HEK293 (cell line): Measurements from ENCODE around the gene RETREG3.
A peak's percentile ranks its signal among the peaks of the same experiment; 100 is the strongest.
"Not testable (repeated sequence)": the region's sequence is repeated elsewhere in the genome, so short reads cannot be mapped to it uniquely, and the experiment has no call there.

Experiments
- CTCF ChIA-PET: fragments of 350-600 bp; formaldehyde crosslinking; extraction: SDS; loops from one replicate; lab custom pipeline; 2021; ENCODE audit warnings: antibody characterized with exemption; lab: Yijun Ruan, JAX
- POLR2A ChIA-PET: fragments of 300-600 bp; formaldehyde crosslinking; extraction: SDS; loops from one replicate; lab custom pipeline; 2020; ENCODE audit warnings: antibody characterized with exemption, inconsistent platforms; lab: Yijun Ruan, JAX
- H3K27ac ChIP-seq: fragments of 200-500 bp; sonication (Bioruptor generic); 2 replicates; pipeline ENCODE4 v1.5.1; 2014; ENCODE audit warnings: low read depth, low read length, control low read depth, inconsistent platforms; ENCODE audit errors: extremely low read depth
- H3K36me3 ChIP-seq, 2 experiments: fragments of 200-500 bp in 1 of 2; sonication (Bioruptor generic) in 1 of 2; 1 replicate in 1 of 2; 2 replicates in 1 of 2; pipeline ENCODE4 v1.5.1; 2014 to 2017; ENCODE audit warnings: inconsistent platforms in 2 of 2, low read length in 2 of 2; ENCODE audit not compliant: control insufficient read depth in 2 of 2, insufficient read depth in 1 of 2
- H3K4me1 ChIP-seq: fragments of 200-500 bp; sonication (Bioruptor generic); 2 replicates; pipeline ENCODE4 v1.5.1; 2014; ENCODE audit warnings: mild to moderate bottlenecking, low read length, inconsistent platforms; ENCODE audit not compliant: control insufficient read depth, insufficient read depth
- H3K4me3 ChIP-seq: 2 replicates; pipeline ENCODE4 v1.5.1; 2011; ENCODE audit warnings: low read depth, mild to moderate bottlenecking, control low read depth, low read length, moderate library complexity
- H3K9me3 ChIP-seq: fragments of 200-500 bp; sonication (Bioruptor generic); 2 replicates; pipeline ENCODE4 v1.5.1; 2014; ENCODE audit warnings: low read depth, low read length, inconsistent platforms; ENCODE audit not compliant: control insufficient read depth, insufficient read depth
- GLI2 ChIP-seq: fragments of 450-650 bp; formaldehyde crosslinking; IDR thresholded peaks from 2 replicates; pipeline ENCODE4; 2017; ENCODE audit warnings: missing biosample characterization, missing genetic modification characterization, low read depth, borderline replicate concordance
- KLF7 ChIP-seq: fragments of 450-650 bp; formaldehyde crosslinking; IDR thresholded peaks from 2 replicates; pipeline ENCODE4 v1.5.1; 2016; ENCODE audit warnings: missing biosample characterization, missing genetic modification characterization, borderline replicate concordance
- MZF1 ChIP-seq: fragments of 450-650 bp; formaldehyde crosslinking; IDR thresholded peaks from 2 replicates; pipeline ENCODE4 v1.5.1; 2017; ENCODE audit warnings: missing biosample characterization, missing genetic modification characterization, borderline replicate concordance
- PRDM1 ChIP-seq: fragments of 450-650 bp; formaldehyde crosslinking; IDR thresholded peaks from 2 replicates; pipeline ENCODE4; 2016; ENCODE audit warnings: missing biosample characterization, missing genetic modification characterization
- PRDM10 ChIP-seq: fragments of 450-650 bp; formaldehyde crosslinking; IDR thresholded peaks from 2 replicates; pipeline ENCODE4 v1.5.1; 2016; ENCODE audit warnings: missing biosample characterization, missing genetic modification characterization
- RBAK ChIP-seq: fragments of 450-650 bp; formaldehyde crosslinking; IDR thresholded peaks from 2 replicates; pipeline ENCODE4 v1.5.1; 2016; ENCODE audit warnings: missing biosample characterization, missing genetic modification characterization
- SCRT1 ChIP-seq: fragments of 450-650 bp; formaldehyde crosslinking; IDR thresholded peaks from 2 replicates; pipeline ENCODE4 v1.5.1; 2016; ENCODE audit warnings: missing biosample characterization, missing genetic modification characterization, borderline replicate concordance
- SP2 ChIP-seq: fragments of 450-650 bp; formaldehyde crosslinking; IDR thresholded peaks from 2 replicates; pipeline ENCODE4 v1.5.1; 2016; ENCODE audit warnings: missing biosample characterization, missing genetic modification characterization
- SP3 ChIP-seq: fragments of 450-650 bp; formaldehyde crosslinking; IDR thresholded peaks from 2 replicates; pipeline ENCODE4 v1.5.1; 2016; ENCODE audit warnings: missing biosample characterization, missing genetic modification characterization
- SP7 ChIP-seq: fragments of 450-650 bp; formaldehyde crosslinking; IDR thresholded peaks from 2 replicates; pipeline ENCODE4 v1.5.1; 2016; ENCODE audit warnings: missing biosample characterization, missing genetic modification characterization
- ZBTB17 ChIP-seq: fragments of 450-650 bp; formaldehyde crosslinking; IDR thresholded peaks from 2 replicates; pipeline ENCODE4 v1.5.1; 2016; ENCODE audit warnings: missing biosample characterization, missing genetic modification characterization
- ZBTB21 ChIP-seq: fragments of 450-650 bp; formaldehyde crosslinking; IDR thresholded peaks from 2 replicates; pipeline ENCODE4 v1.5.1; 2017; ENCODE audit warnings: missing biosample characterization, missing genetic modification characterization
- ZBTB7A ChIP-seq: fragments of 450-650 bp; formaldehyde crosslinking; IDR thresholded peaks from 2 replicates; pipeline ENCODE4 v1.5.1; 2016; ENCODE audit warnings: low read depth, missing biosample characterization, missing genetic modification characterization
- ZNF121 ChIP-seq: fragments of 450-650 bp; formaldehyde crosslinking; IDR thresholded peaks from 2 replicates; pipeline ENCODE4 v1.5.1; 2016; ENCODE audit warnings: missing biosample characterization, missing genetic modification characterization
- ZNF169 ChIP-seq: fragments of 450-650 bp; formaldehyde crosslinking; IDR thresholded peaks from 2 replicates; pipeline ENCODE4 v1.5.1; 2016; ENCODE audit warnings: missing biosample characterization, missing genetic modification characterization
- ZNF174 ChIP-seq: fragments of 450-650 bp; formaldehyde crosslinking; IDR thresholded peaks from 2 replicates; pipeline ENCODE4 v1.5.0; 2017; ENCODE audit warnings: missing biosample characterization, mild to moderate bottlenecking, missing genetic modification characterization
- ZNF211 ChIP-seq: fragments of 450-650 bp; formaldehyde crosslinking; IDR thresholded peaks from 2 replicates; pipeline ENCODE4 v1.5.1; 2016; ENCODE audit warnings: low read depth, missing biosample characterization, missing genetic modification characterization
- ZNF239 ChIP-seq: fragments of 450-650 bp; formaldehyde crosslinking; IDR thresholded peaks from 2 replicates; pipeline ENCODE4 v1.5.1; 2016; ENCODE audit warnings: missing biosample characterization, missing genetic modification characterization
- ZNF311 ChIP-seq: fragments of 450-650 bp; formaldehyde crosslinking; IDR thresholded peaks from 2 replicates; pipeline ENCODE4 v1.5.1; 2017; ENCODE audit warnings: missing biosample characterization, missing genetic modification characterization, borderline replicate concordance
- ZNF335 ChIP-seq: fragments of 450-650 bp; formaldehyde crosslinking; conservative IDR thresholded peaks from 2 replicates; pipeline ENCODE4 v1.5.1; 2016; ENCODE audit warnings: missing biosample characterization, missing genetic modification characterization
- ZNF366 ChIP-seq: fragments of 450-650 bp; formaldehyde crosslinking; conservative IDR thresholded peaks from 2 replicates; pipeline ENCODE4 v1.5.1; 2016; ENCODE audit warnings: missing biosample characterization, missing genetic modification characterization
- ZNF473 ChIP-seq: fragments of 450-650 bp; formaldehyde crosslinking; IDR thresholded peaks from 2 replicates; pipeline ENCODE4 v1.5.1; 2017; ENCODE audit warnings: missing biosample characterization, missing genetic modification characterization
- ZNF510 ChIP-seq: fragments of 450-650 bp; formaldehyde crosslinking; IDR thresholded peaks from 2 replicates; pipeline ENCODE4 v1.5.1; 2018; ENCODE audit warnings: mild to moderate bottlenecking, missing genetic modification characterization, missing biosample characterization; ENCODE audit not compliant: insufficient replicate concordance
- ZNF548 ChIP-seq: fragments of 450-650 bp; formaldehyde crosslinking; IDR thresholded peaks from 2 replicates; pipeline ENCODE4 v1.5.1; 2016; ENCODE audit warnings: missing biosample characterization, missing genetic modification characterization
- ZNF585B ChIP-seq: fragments of 450-650 bp; formaldehyde crosslinking; IDR thresholded peaks from 2 replicates; pipeline ENCODE4 v1.5.1; 2016; ENCODE audit warnings: missing biosample characterization, missing genetic modification characterization
- ZNF664 ChIP-seq: fragments of 450-650 bp; formaldehyde crosslinking; IDR thresholded peaks from 2 replicates; pipeline ENCODE4 v1.5.1; 2016; ENCODE audit warnings: missing biosample characterization, missing genetic modification characterization
- ZNF785 ChIP-seq: fragments of 450-650 bp; formaldehyde crosslinking; IDR thresholded peaks from 2 replicates; pipeline ENCODE4 v1.5.1; 2016; ENCODE audit warnings: missing biosample characterization, missing genetic modification characterization
- ZNF830 ChIP-seq: fragments of 450-650 bp; IDR thresholded peaks from 2 replicates; pipeline ENCODE4 v1.5.0; 2018; ENCODE audit warnings: missing biosample characterization, missing genetic modification characterization, low read depth, mild to moderate bottlenecking, moderate library complexity
- TF ChIP-seq, protein P1 (sequence below): fragments of 450-650 bp; formaldehyde crosslinking; IDR thresholded peaks from 2 replicates; pipeline ENCODE4 v1.5.1; 2016; ENCODE audit warnings: missing biosample characterization, missing genetic modification characterization

The RETREG3 gene

DNA sequence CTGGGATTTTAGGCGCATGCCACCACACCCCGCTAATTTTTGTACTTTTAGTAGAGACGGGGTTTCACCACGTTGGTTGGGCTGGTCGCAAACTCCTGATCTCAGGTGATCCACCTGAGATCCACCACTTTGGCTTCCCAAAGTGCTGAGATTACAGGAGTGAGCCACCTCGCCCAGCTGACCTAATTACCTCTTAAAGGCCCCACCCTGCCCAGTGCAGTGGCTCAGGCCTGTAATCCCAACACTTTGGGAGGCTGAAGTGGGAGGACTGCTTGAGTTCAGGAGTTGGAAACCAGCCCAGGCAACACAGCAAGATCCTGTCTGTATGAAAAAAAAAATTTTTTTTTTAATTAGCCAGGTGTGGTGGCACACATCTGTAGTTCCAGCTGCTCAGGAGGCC lies 50.1 kb downstream of the RETREG3 start (continued):
- TF ChIP-seq PRDM10 (peak; percentile 55; the same call in 1 of the 2 replicates), ZNF169 (tag by site-specific recombination) (no peak), SP7 (tag by site-specific recombination) (0 out of 2 replicates have a peak, but pooled peaks have one; percentile 13), ZNF211 (tag by site-specific recombination) (no peak), ZBTB21 (tag by site-specific recombination) (no peak)

- H3K4me3 ChIP-seq, H3K9me3 ChIP-seq, H3K27ac ChIP-seq: not testable (repeated sequence)
- TF ChIP-seq SP2 (tag by site-specific recombination) = peak; percentile 23; the same call in 1 of the 2 replicates
- TF ChIP-seq, all 188 proteins: peak for 1; not testable (repeated sequence) for 187
- not testable (repeated sequence) for H3K36me3 ChIP-seq, H3K4me1 ChIP-seq
- ChIA-PET CTCF (interaction anchor here (1.6 kb wide), 1 partner anchor 22 kb away, joined by 7 read pairs; the partner anchor contains the start of gene PSMC3IP), POLR2A (interaction anchor here (0.7 kb wide), 1 partner anchor 229 kb away, joined by 3 read pairs; no protein-coding TSS in a partner anchor)
Measured at GRCh38 chr17:42555961-42556617, 53.1 kb downstream of the RETREG3 start.

DNA sequence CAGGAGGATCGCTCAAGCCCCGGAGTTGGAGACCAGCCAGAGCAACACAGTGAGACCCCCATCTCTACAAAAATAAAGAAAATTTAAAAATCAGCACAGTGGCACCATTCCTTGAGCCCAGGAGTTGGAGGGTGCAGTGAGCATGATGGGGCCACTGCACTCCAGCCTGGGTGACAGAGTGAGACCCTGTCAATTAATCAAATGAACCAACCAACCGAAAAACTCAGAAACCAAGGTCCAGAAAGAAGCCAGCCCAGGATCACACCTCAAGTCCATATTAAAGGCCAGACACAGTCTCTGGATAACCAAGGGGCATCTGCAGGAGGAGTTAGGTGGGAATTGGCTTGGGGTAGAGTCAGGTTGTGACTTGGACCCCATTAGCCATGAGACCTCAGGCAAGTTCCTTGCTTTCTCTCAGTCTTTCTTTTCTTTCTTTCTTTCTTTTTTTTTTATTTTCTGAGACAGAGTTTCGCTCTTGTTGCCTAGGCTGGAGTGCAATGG lies 54.0 kb downstream of the RETREG3 start:
- Histone ChIP-seq H3K4me1 (peaks cover 5% of the 10 kb centered on the region; the same call in 1 of the 2 replicates), H3K9me3 (no peaks in the 10 kb centered on the region), H3K4me3 (peak overlapping the region; percentile 68), H3K36me3 (peaks cover 0 to 4% of the 10 kb centered on the region in 2 experiments; a peak in 2 of 3 replicates), H3K27ac (peak overlapping the region; percentile 95)
- CTCF ChIA-PET = interaction anchor here (0.7 to 1.6 kb wide), 8 partner anchors 8 to 390 kb away, joined by 3 to 8 read pairs (median 3); partner anchors contain the start of genes MLX, NAGLU and PSMC3IP
- POLR2A ChIA-PET = interaction anchor here (0.7 to 2.4 kb wide), 13 partner anchors 8 to 280 kb away, joined by 3 to 16 read pairs (median 5); partner anchors contain the start of genes CAVIN1, MLX, NAGLU and PSMC3IP
- TF ChIP-seq ZNF548 = no peak
- TF ChIP-seq ZBTB17 (tag by site-specific recombination) = 0 out of 2 replicates have a peak, but pooled peaks have one; percentile 47
- TF ChIP-seq ZNF239 (tag by site-specific recombination) = no peak
- TF ChIP-seq ZBTB7A (tag by site-specific recombination) = no peak; the same call in none of the 2 replicates
- no peak for TF ChIP-seq GLI2
- peak; percentile 92 for TF ChIP-seq ZNF121 (tag by site-specific recombination)
- no peak for TF ChIP-seq ZNF366 (tag by site-specific recombination)
- TF ChIP-seq ZNF473 (tag by site-specific recombination) = no peak
- TF ChIP-seq ZNF174 (tag by site-specific recombination) = no peak
- no peak for TF ChIP-seq ZNF510 (tag by site-specific recombination)
- TF ChIP-seq, protein P1, sequence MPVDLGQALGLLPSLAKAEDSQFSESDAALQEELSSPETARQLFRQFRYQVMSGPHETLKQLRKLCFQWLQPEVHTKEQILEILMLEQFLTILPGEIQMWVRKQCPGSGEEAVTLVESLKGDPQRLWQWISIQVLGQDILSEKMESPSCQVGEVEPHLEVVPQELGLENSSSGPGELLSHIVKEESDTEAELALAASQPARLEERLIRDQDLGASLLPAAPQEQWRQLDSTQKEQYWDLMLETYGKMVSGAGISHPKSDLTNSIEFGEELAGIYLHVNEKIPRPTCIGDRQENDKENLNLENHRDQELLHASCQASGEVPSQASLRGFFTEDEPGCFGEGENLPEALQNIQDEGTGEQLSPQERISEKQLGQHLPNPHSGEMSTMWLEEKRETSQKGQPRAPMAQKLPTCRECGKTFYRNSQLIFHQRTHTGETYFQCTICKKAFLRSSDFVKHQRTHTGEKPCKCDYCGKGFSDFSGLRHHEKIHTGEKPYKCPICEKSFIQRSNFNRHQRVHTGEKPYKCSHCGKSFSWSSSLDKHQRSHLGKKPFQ (tag by site-specific recombination) = peak; percentile 72; the same call in 1 of the 2 replicates
- no peak for TF ChIP-seq SCRT1 (tag by site-specific recombination)
- TF ChIP-seq KLF7 = no peak
- TF ChIP-seq ZNF335 = 0 out of 2 replicates have a peak, but pooled peaks have one; percentile 39
- TF ChIP-seq ZNF785 = no peak
- no peak for TF ChIP-seq ZNF585B (tag by site-specific recombination)
- TF ChIP-seq RBAK (tag by site-specific recombination) = no peak
- no peak for TF ChIP-seq ZNF664 (tag by site-specific recombination)
- no peak for TF ChIP-seq ZNF311 (tag by site-specific recombination)
- TF ChIP-seq PRDM1 (tag by site-specific recombination) = no peak
- no peak for TF ChIP-seq ZNF830 (tag by site-specific recombination)
- TF ChIP-seq MZF1 (tag by site-specific recombination) = no peak
- TF ChIP-seq SP3 (tag by site-specific recombination) = no peak
